Activated CD4-positive, alpha-beta memory T cell treated with anti-CD3 and anti-CD28 coated beads for 36 hours (primary cell): ENCODE data around the gene CCDC198. TPM values are rescaled to one million over a fixed set of nuclear protein-coding genes. Genes with fewer than 3 reads are reported as not detected.

Source experiments
- CTCF ChIA-PET: fragments of 350-600 bp; sonication (Branson Sonifier 250); formaldehyde crosslinking; loops from one replicate; lab custom pipeline; 2021; ENCODE audit warnings: antibody characterized with exemption, inconsistent platforms; lab: Charles Lee
- POLR2A ChIA-PET: fragments of 350-600 bp; sonication (Branson Sonifier 250); formaldehyde crosslinking; loops from one replicate; lab custom pipeline; 2021; ENCODE audit warnings: antibody characterized with exemption; lab: Charles Lee
- DNase-seq: peaks from one replicate; pipeline ENCODE4 v3.0.0-alpha.2; 2020
- H3K27ac Mint-ChIP-seq: one replicate; pipeline ENCODE4 v1.8.0; 2021; ENCODE audit warnings: mixed read lengths
- H3K27me3 Mint-ChIP-seq: one replicate; pipeline ENCODE4 v1.8.0; 2021; ENCODE audit warnings: mixed read lengths
- H3K36me3 Mint-ChIP-seq: one replicate; pipeline ENCODE4 v1.8.0; 2021; ENCODE audit warnings: mixed read lengths
- H3K4me1 Mint-ChIP-seq: one replicate; pipeline ENCODE4 v1.8.0; 2021; ENCODE audit warnings: low read depth, mixed read lengths
- H3K4me3 Mint-ChIP-seq: one replicate; pipeline ENCODE4 v1.8.0; 2021; ENCODE audit warnings: mild to moderate bottlenecking, mixed read lengths
- H3K9me3 Mint-ChIP-seq: one replicate; pipeline ENCODE4 v1.8.0; 2021; ENCODE audit warnings: mixed read lengths
- intact Hi-C: fragments of 100-400 bp; cut with micrococcal nuclease; formaldehyde crosslinking; loops from one replicate; pipeline ENCODE4 v1.15.1; 2023
- total RNA-seq, 2 experiments: library from RNA; stranded (reverse); gene quantifications; one replicate each; pipeline ENCODE4 v1.2.3, GENCODE V29; 2021

CCDC198 gene
- total RNA-seq, 2 experiments from 2014 or later, result not detected

DNA sequence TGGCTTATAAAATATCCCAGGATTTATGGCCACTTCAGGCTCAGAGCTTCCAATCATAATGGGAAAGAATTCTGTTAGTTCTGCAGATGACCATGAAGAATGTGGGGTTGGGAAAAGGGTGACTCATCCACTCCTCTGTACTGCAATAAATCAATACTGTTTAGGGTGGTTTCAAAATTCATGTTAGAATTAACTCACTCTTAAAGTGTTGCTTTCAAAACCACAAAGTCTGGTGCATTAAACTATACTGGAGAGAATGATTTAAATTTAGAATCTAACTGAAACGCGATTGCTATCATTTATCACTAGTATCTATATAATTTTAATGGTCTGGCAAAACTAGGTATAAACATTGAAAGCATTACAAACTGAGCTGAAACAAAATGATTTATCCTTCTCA is 798 bp downstream of the CCDC198 start:
- H3K27me3 Mint-ChIP-seq, result peaks cover 2% of the 10 kb centered on the region
- CTCF ChIA-PET, result no interaction called here
- H3K36me3 Mint-ChIP-seq, result no peaks in the 10 kb centered on the region
- no peak overlapping the region for H3K27ac Mint-ChIP-seq
- H3K4me3 Mint-ChIP-seq, result no peak overlapping the region
- POLR2A ChIA-PET, result no interaction called here
- H3K4me1 Mint-ChIP-seq, result no peaks in the 10 kb centered on the region
- intact Hi-C loops, result no loop called here
- no peaks in the 10 kb centered on the region for H3K9me3 Mint-ChIP-seq
- no peak for DNase-seq

GRCh38 chr14:57491640-57492039 is 2.0 kb downstream of the CCDC198 start:
- Mint-ChIP-seq H3K27me3 (peaks cover 2% of the 10 kb centered on the region), H3K9me3 (no peaks in the 10 kb centered on the region), H3K27ac (no peak overlapping the region), H3K36me3 (no peaks in the 10 kb centered on the region), H3K4me1 (no peaks in the 10 kb centered on the region), H3K4me3 (no peak overlapping the region)
- no peak for DNase-seq
- POLR2A ChIA-PET, result no interaction called here
- intact Hi-C loops, result no loop called here
- CTCF ChIA-PET, result no interaction called here

DNA sequence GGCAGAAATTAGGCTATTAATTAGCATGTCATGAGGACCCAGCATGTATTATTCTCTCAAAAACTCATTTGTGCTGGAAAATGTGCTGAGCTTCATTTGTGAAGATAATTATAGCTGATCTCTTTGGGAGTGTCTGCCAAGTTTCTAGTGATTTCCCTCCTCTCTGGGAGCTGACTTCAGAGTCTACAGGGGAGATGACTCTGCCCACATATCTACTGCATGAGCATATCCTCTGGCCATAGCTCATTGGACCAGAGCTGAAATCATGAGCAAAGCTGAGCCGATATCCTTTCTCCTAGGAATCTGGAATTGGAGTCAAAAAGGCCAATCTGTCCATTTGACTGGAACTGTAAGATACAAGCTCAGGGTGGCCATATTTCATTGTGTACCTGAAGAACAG is 5.9 kb downstream of the CCDC198 start:
- H3K27me3 Mint-ChIP-seq, result peaks cover 2% of the 10 kb centered on the region
- H3K4me3 Mint-ChIP-seq, result no peak overlapping the region
- CTCF ChIA-PET, result interaction anchor here (0.9 to 1.2 kb wide), 3 partner anchors 8 to 585 kb away, joined by 4 read pairs; no protein-coding TSS in a partner anchor
- DNase-seq, result no peak
- no peaks in the 10 kb centered on the region for H3K4me1 Mint-ChIP-seq
- POLR2A ChIA-PET, result no interaction called here
- H3K9me3 Mint-ChIP-seq, result no peaks in the 10 kb centered on the region
- intact Hi-C loops, result no loop called here
- no peaks in the 10 kb centered on the region for H3K36me3 Mint-ChIP-seq
- H3K27ac Mint-ChIP-seq, result no peak overlapping the region

DNA sequence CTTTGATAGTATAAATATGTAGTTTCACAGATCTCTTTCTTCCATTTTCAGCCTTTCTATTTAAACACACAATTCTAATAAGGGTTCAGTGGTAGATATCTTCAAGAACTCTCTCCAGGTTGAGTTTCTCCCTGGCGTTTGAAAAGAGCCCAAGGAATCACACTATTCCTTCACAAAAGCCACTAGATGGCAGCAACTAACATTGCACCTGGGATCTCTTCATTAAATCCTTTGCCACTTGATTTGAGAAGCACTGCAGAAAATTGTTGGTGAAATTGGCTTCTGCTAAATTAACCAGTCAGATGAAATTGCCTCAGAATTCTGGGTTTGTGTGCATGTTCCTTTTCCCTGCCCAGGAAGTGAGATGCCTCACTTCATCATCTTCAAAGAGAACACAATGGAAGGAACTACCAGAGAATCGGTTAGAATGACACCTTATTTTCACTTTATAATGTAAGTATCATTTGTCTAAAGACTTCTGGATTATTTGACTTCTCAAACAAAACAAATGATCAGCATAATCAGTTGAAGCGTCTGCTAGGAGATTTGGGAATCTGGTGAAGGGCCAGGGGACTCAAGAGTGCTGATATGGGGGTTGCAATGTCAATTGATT is 6.8 kb downstream of the CCDC198 start:
- Mint-ChIP-seq H3K27me3 (peaks cover 2% of the 10 kb centered on the region), H3K4me1 (no peaks in the 10 kb centered on the region), H3K4me3 (no peak overlapping the region), H3K9me3 (no peaks in the 10 kb centered on the region), H3K36me3 (no peaks in the 10 kb centered on the region), H3K27ac (no peak overlapping the region)
- intact Hi-C loops, result loop anchor here (1.0 kb wide), 1 partner anchor 585 kb away; no protein-coding TSS in a partner anchor
- CTCF ChIA-PET, result interaction anchor here (0.7 kb wide), 1 partner anchor 586 kb away, joined by 3 read pairs; no protein-coding TSS in a partner anchor
- POLR2A ChIA-PET, result no interaction called here
- no peak for DNase-seq

GRCh38 chr14:57485635-57486034 is 8.0 kb downstream of the CCDC198 start:
- H3K9me3 Mint-ChIP-seq, result no peaks in the 10 kb centered on the region
- intact Hi-C loops, result loop anchor here (1.0 kb wide), 1 partner anchor 587 kb away; no protein-coding TSS in a partner anchor
- no peak for DNase-seq
- ChIA-PET CTCF (interaction anchor here (1.2 kb wide), 1 partner anchor 589 kb away, joined by 3 read pairs; no protein-coding TSS in a partner anchor), POLR2A (no interaction called here)
- no peak overlapping the region for H3K27ac Mint-ChIP-seq
- H3K27me3 Mint-ChIP-seq, result peaks cover 2% of the 10 kb centered on the region
- no peaks in the 10 kb centered on the region for H3K36me3 Mint-ChIP-seq
- H3K4me1 Mint-ChIP-seq, result no peaks in the 10 kb centered on the region
- H3K4me3 Mint-ChIP-seq, result no peak overlapping the region

GRCh38 chr14:57482120-57482519 is 11.5 kb downstream of the CCDC198 start:
- Mint-ChIP-seq H3K4me1 (no peaks in the 10 kb centered on the region), H3K9me3 (no peaks in the 10 kb centered on the region), H3K27me3 (no peaks in the 10 kb centered on the region), H3K36me3 (no peaks in the 10 kb centered on the region), H3K4me3 (no peak overlapping the region), H3K27ac (no peak overlapping the region)
- POLR2A ChIA-PET, result no interaction called here
- no peak for DNase-seq
- intact Hi-C loops, result no loop called here
- CTCF ChIA-PET, result no interaction called here

GRCh38 chr14:57480051-57480450 is 13.6 kb downstream of the CCDC198 start:
- no peak overlapping the region for H3K27ac Mint-ChIP-seq
- no peaks in the 10 kb centered on the region for H3K9me3 Mint-ChIP-seq
- no peak for DNase-seq
- CTCF ChIA-PET, result no interaction called here
- H3K27me3 Mint-ChIP-seq, result no peaks in the 10 kb centered on the region
- H3K36me3 Mint-ChIP-seq, result no peaks in the 10 kb centered on the region
- intact Hi-C loops, result no loop called here
- H3K4me3 Mint-ChIP-seq, result no peak overlapping the region
- POLR2A ChIA-PET, result interaction anchor here (0.5 kb wide), 1 partner anchor 95 kb away, joined by 3 read pairs; no protein-coding TSS in a partner anchor
- H3K4me1 Mint-ChIP-seq, result no peaks in the 10 kb centered on the region

- H3K9me3 Mint-ChIP-seq, result no peaks in the 10 kb centered on the region
- no peaks in the 10 kb centered on the region for H3K4me1 Mint-ChIP-seq
- H3K27me3 Mint-ChIP-seq, result no peaks in the 10 kb centered on the region
- H3K27ac Mint-ChIP-seq, result no peak overlapping the region
- intact Hi-C loops, result no loop called here
- CTCF ChIA-PET, result no interaction called here
- POLR2A ChIA-PET, result no interaction called here
- no peak overlapping the region for H3K4me3 Mint-ChIP-seq
- H3K36me3 Mint-ChIP-seq, result no peaks in the 10 kb centered on the region
- DNase-seq, result no peak
These were observed 14.5 kb downstream of the CCDC198 start for GRCh38 chr14:57479197-57479596.

DNA sequence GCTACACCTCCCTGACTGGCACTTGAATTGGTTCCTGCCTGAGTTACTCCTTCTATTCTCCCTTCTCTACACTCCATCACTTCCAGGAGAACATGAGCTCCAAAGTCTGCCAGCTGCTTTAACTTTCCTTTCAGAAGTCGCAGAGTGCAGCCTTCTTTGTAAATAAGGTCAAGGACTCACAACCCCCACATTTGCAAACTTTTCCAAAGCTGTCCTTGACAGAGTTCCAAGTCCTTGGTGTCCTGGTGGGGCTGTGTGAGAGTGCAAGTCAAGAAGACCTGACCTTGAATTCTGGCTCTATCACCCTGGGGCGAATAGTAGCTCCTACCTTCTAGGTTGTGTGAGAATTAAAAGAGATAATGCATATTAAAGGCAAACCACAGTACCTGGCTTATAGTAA is 15.6 kb downstream of the CCDC198 start:
- DNase-seq, result no peak
- ChIA-PET POLR2A (no interaction called here), CTCF (no interaction called here)
- no peaks in the 10 kb centered on the region for H3K4me1 Mint-ChIP-seq
- no peaks in the 10 kb centered on the region for H3K36me3 Mint-ChIP-seq
- peaks cover 2% of the 10 kb centered on the region for H3K27me3 Mint-ChIP-seq
- no peaks in the 10 kb centered on the region for H3K9me3 Mint-ChIP-seq
- no peak overlapping the region for H3K27ac Mint-ChIP-seq
- no peak overlapping the region for H3K4me3 Mint-ChIP-seq
- intact Hi-C loops, result no loop called here

DNA sequence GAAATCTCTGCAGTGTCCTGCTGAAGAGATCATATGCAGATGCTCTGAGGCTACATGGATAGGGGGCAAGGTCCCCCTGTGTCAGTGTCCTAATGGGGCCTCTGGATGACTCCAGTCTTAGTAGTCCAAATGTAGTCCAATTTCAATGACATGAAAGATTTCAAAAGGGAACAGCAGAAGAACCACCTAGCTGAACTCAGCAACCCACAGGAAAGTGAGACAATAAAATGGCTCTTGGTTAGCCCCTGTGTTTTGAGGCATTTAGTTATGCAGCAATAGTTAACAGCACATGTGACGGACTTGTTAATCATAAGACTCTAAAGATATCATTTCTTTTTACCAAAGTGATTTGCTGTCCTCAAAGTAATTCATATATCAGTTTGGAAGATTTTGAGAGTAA is 22.7 kb downstream of the CCDC198 start:
- H3K36me3 Mint-ChIP-seq, result no peaks in the 10 kb centered on the region
- ChIA-PET POLR2A (no interaction called here), CTCF (no interaction called here)
- peaks cover 2% of the 10 kb centered on the region for H3K27me3 Mint-ChIP-seq
- no peaks in the 10 kb centered on the region for H3K4me1 Mint-ChIP-seq
- no peak overlapping the region for H3K4me3 Mint-ChIP-seq
- H3K27ac Mint-ChIP-seq, result no peak overlapping the region
- DNase-seq, result no peak
- intact Hi-C loops, result no loop called here
- H3K9me3 Mint-ChIP-seq, result no peaks in the 10 kb centered on the region

DNA sequence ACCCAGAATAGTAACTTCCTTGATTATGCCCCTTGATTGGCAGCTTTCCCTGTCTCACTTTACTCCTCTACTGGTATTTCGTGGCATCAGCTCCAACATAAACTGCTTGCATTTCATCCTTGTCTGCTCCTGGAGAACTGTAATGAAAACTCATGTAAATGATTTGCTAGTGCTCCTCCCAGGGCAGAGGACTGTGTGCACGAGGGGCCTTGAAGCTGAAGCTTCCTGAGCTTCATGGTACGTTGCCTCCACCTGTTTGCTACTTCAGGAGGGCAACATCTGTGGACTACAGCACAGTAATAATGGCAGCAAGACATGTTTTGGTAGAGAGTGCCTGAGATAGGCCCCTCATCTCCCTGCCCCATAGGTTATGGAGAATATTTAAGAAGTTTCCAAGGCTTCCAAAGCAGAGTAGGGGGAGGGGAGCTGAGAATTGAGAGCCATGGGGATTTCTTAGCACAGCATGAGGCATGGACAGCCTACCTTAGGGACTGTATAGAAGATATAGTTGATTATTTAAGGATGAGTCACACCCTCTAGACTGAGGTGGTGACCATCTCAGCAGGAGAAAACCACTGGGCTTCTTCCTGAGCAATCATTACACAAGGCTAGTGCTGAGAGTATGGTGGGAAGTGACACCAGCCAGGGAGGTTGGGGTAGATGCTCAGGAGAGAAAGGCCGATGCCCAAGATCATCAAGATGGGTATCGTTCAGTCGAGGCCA is 29.5 kb downstream of the CCDC198 start:
- intact Hi-C loops, result no loop called here
- DNase-seq, result no peak
- POLR2A ChIA-PET, result no interaction called here
- no peak overlapping the region for H3K27ac Mint-ChIP-seq
- no peaks in the 10 kb centered on the region for H3K36me3 Mint-ChIP-seq
- CTCF ChIA-PET, result no interaction called here
- H3K4me1 Mint-ChIP-seq, result no peaks in the 10 kb centered on the region
- H3K4me3 Mint-ChIP-seq, result no peak overlapping the region
- peaks cover 2% of the 10 kb centered on the region for H3K27me3 Mint-ChIP-seq
- H3K9me3 Mint-ChIP-seq, result no peaks in the 10 kb centered on the region

GRCh38 chr14:57462551-57462950 is 31.1 kb downstream of the CCDC198 start:
- H3K27ac Mint-ChIP-seq, result no peak overlapping the region
- POLR2A ChIA-PET, result no interaction called here
- H3K9me3 Mint-ChIP-seq, result no peaks in the 10 kb centered on the region

More at GRCh38 chr14:57462551-57462950, 31.1 kb downstream of the CCDC198 start:
- Mint-ChIP-seq H3K4me3 (no peak overlapping the region), H3K4me1 (no peaks in the 10 kb centered on the region), H3K27me3 (peaks cover 2% of the 10 kb centered on the region), H3K36me3 (no peaks in the 10 kb centered on the region)
- CTCF ChIA-PET, result no interaction called here
- intact Hi-C loops, result no loop called here
- DNase-seq, result no peak
